Kidney (tissue), 14 donors: Measurements from ENCODE around the gene WDFY3. TPM values are rescaled to one million over a fixed set of nuclear protein-coding genes. Genes with fewer than 3 reads are reported as not detected.

Experiments used
- DNase-seq, 5 donors: peaks; one replicate each; pipeline ENCODE4 v3.0.0-alpha.2; 2013 to 2020
- FAIRE-seq: peaks from 2 replicates; lab custom pipeline; 2012; peaks lifted over from hg19 to GRCh38; lab: Jason Lieb, UNC
- H3K27ac ChIP-seq, 2 donors: one replicate each; pipeline ENCODE4 v1.7.0; 2013; ENCODE audit warnings: low read depth in 2 of 2, low read length in 2 of 2, inconsistent platforms in 1 of 2
- H3K27me3 ChIP-seq: one replicate; pipeline ENCODE4 v1.7.1; 2013; ENCODE audit warnings: low read length, inconsistent platforms; ENCODE audit not compliant: control insufficient read depth, insufficient read depth
- H3K36me3 ChIP-seq, 3 donors: one replicate each; pipeline versions ENCODE4 v1.7.0 to v1.7.1; 2013; ENCODE audit warnings: low read length in 3 of 3, control low read depth in 1 of 3, inconsistent platforms in 1 of 3; ENCODE audit not compliant: insufficient read depth in 3 of 3, control insufficient read depth in 2 of 3
- H3K4me1 ChIP-seq, 3 donors: one replicate each; pipeline versions ENCODE4 v1.7.0 to v1.7.1; 2013; ENCODE audit warnings: low read length in 3 of 3, inconsistent platforms in 1 of 3, low read depth in 1 of 3; ENCODE audit not compliant: control insufficient read depth in 2 of 3, insufficient read depth in 2 of 3
- H3K4me3 ChIP-seq, 3 donors: one replicate each; pipeline versions ENCODE4 v1.7.0 to v1.8.1; 2013; ENCODE audit warnings: low read length in 3 of 3, control low read depth in 1 of 3, inconsistent platforms in 1 of 3
- H3K9ac ChIP-seq, 3 donors: one replicate each; pipeline versions ENCODE4 v1.7.0 to v1.7.1; 2013; ENCODE audit warnings: low read length in 3 of 3, control low read depth in 1 of 3, inconsistent platforms in 1 of 3
- H3K9me3 ChIP-seq, 3 donors: one replicate each; pipeline versions ENCODE4 v1.7.0 to v1.7.1; 2013; ENCODE audit warnings: low read length in 3 of 3, control low read depth in 1 of 3, inconsistent platforms in 1 of 3; ENCODE audit not compliant: control insufficient read depth in 2 of 3, insufficient read depth in 1 of 3
- CTCF ChIP-seq: IDR thresholded peaks from 3 replicates; pipeline ENCODE4 v1.5.1; 2012; ENCODE audit warnings: mild to moderate bottlenecking, moderate library complexity, borderline replicate concordance; ENCODE audit not compliant: insufficient read depth; ENCODE audit errors: extremely low read depth
- intact Hi-C: fragments of 100-400 bp; cut with DNase I; formaldehyde crosslinking; loops from one replicate; pipeline ENCODE4 v1.11.1; 2022
- polyA plus RNA-seq: library from polyadenylated mRNA; stranded (reverse); fragments of 350-450 nt; fragmentation: Illumina TruSeq; extraction: RNeasy Lipid Tissue Mini Kit (QIAGEN cat#74804); gene quantifications from one replicate; pipeline ENCODE4 v1.2.3, GENCODE V29; 2014; ENCODE audit warnings: low read depth, low replicate concordance; ENCODE audit not compliant: insufficient read depth
- total RNA-seq: library from RNA; stranded (reverse); fragmentation: NEBNext Ultra II Directional; extraction: Animal tissue kit (Norgen Biotek cat#: 25700); gene quantifications from one replicate; pipeline ENCODE4 v1.2.1, GENCODE V29; 2021
- donor health status: control.
- donor health status: control.
- donor health status: control.
- donor health status: control.
- donor health status: control.
- donor health status: DM: yes; HTN: yes; CAD: no.
- donor health status: Normal renal cell carcinoma (clear cell type).

WDFY3 gene
- total and polyA plus RNA-seq, 2 donors from 2014 or later, result 9.4 to 151 TPM

GRCh38 chr4:84952776-84953175 is 13.7 kb downstream of the WDFY3 start:
- H3K4me3 ChIP-seq, result no peak overlapping the region
- TF ChIP-seq CTCF, result no peak
- FAIRE-seq, result no peak
- H3K9ac ChIP-seq, result no peak overlapping the region
- H3K9me3 ChIP-seq, result no peaks in the 10 kb centered on the region
- no peak for DNase-seq
- no peaks in the 10 kb centered on the region for H3K27me3 ChIP-seq
- no peaks in the 10 kb centered on the region for H3K36me3 ChIP-seq
- no peak overlapping the region for H3K27ac ChIP-seq
- intact Hi-C loops, result no loop called here
- peaks cover 2 to 33% (median 18%) of the 10 kb centered on the region in 3 donors for H3K4me1 ChIP-seq

GRCh38 chr4:84952004-84952403 is 14.5 kb downstream of the WDFY3 start:
- no peaks in the 10 kb centered on the region for H3K9me3 ChIP-seq
- no peak overlapping the region for H3K4me3 ChIP-seq
- no peak for DNase-seq
- H3K4me1 ChIP-seq, result peaks cover 2 to 33% (median 18%) of the 10 kb centered on the region in 3 donors
- no peak overlapping the region for H3K9ac ChIP-seq
- no peaks in the 10 kb centered on the region for H3K27me3 ChIP-seq
- H3K36me3 ChIP-seq, result no peaks in the 10 kb centered on the region
- intact Hi-C loops, result no loop called here
- no peak for FAIRE-seq
- no peak for TF ChIP-seq CTCF
- no peak overlapping the region for H3K27ac ChIP-seq

GRCh38 chr4:84948056-84948455 is 18.4 kb downstream of the WDFY3 start:
- H3K9me3 ChIP-seq, result no peaks in the 10 kb centered on the region
- no peaks in the 10 kb centered on the region for H3K36me3 ChIP-seq
- no peak overlapping the region for H3K4me3 ChIP-seq
- intact Hi-C loops, result no loop called here
- H3K27me3 ChIP-seq, result no peaks in the 10 kb centered on the region
- H3K4me1 ChIP-seq, result peaks cover 0 to 32% (median 18%) of the 10 kb centered on the region in 3 donors
- FAIRE-seq, result no peak
- no peak overlapping the region for H3K9ac ChIP-seq
- no peak for TF ChIP-seq CTCF
- no peak for DNase-seq
- no peak overlapping the region for H3K27ac ChIP-seq

GRCh38 chr4:84944947-84945346 is 21.5 kb downstream of the WDFY3 start:
- intact Hi-C loops, result no loop called here
- Histone ChIP-seq H3K4me1 (peaks cover 0 to 22% (median 13%) of the 10 kb centered on the region in 3 donors), H3K36me3 (no peaks in the 10 kb centered on the region), H3K27me3 (no peaks in the 10 kb centered on the region), H3K9me3 (peaks cover 0 to 2% (median 0%) of the 10 kb centered on the region in 3 donors), H3K27ac (no peak overlapping the region), H3K9ac (no peak overlapping the region), H3K4me3 (no peak overlapping the region)
- no peak for FAIRE-seq
- no peak for TF ChIP-seq CTCF
- DNase-seq, result no peak
